ENCODE results near the gene ZNF488.

- TF ChIP-seq POLR2A (IDR thresholded peaks at IDR 0.05) (no peak), CTCF (IDR thresholded peaks at IDR 0.05) (no peak), POLR2AphosphoS5 (IDR thresholded peaks at IDR 0.05) (no peak)
These were observed 5.5 kb upstream of the ZNF488 start for GRCh38 chr10:47389619-47390018.

Data from suprapubic skin (tissue), 4 donors.